Measurements from ENCODE around the gene PTPN14. TPM values are rescaled to one million over a fixed set of nuclear protein-coding genes. Genes with fewer than 3 reads are reported as not detected.

Gene PTPN14
- total RNA-seq, 1 experiment from 2014 or later = 209 TPM

- no peak for ATAC-seq
- peaks cover 50% of the 10 kb centered on the region for H3K36me3 ChIP-seq (ENCODE audit: control insufficient read depth, insufficient read depth, low read length)
- intact Hi-C loops (cut with micrococcal nuclease; ENCODE audit: unreplicated experiment) (no loop called here), in situ Hi-C loops (cut with HindIII; ENCODE audit: low pct_unique_long_range_greater_than_20kb, low sequenced_read_pairs) (no loop called here)
- POLR2A ChIA-PET = no interaction called here
- no peak for DNase-seq (ENCODE audit: low read depth, low spot score)
- TF ChIP-seq CTCF (IDR thresholded peaks at IDR 0.05) (no peak), SIN3A (IDR thresholded peaks at IDR 0.05; ENCODE audit: borderline replicate concordance, insufficient read depth, low read depth, low read length) (no peak), TCF7L2 (IDR thresholded peaks at IDR 0.05; ENCODE audit: low read depth, low read length) (no peak), POLR2AphosphoS5 (IDR thresholded peaks at IDR 0.05; ENCODE audit: low read depth, low read length) (no peak), REST (IDR thresholded peaks at IDR 0.05; ENCODE audit: insufficient read depth in 1 of 2, low read depth in 2 of 2, low read length in 1 of 2) (no peak)
- CTCF ChIA-PET = no interaction called here
- H3K9me3 ChIP-seq (ENCODE audit: control insufficient read depth, insufficient read depth, low read depth, low read length) = no peaks in the 10 kb centered on the region
- H3K27me3 ChIP-seq (ENCODE audit: control insufficient read depth, insufficient read depth, low read length) = no peaks in the 10 kb centered on the region
- H3K4me1 ChIP-seq (ENCODE audit: control insufficient read depth, insufficient read depth, low read length) = no peaks in the 10 kb centered on the region
- no peak overlapping the region for H3K27ac ChIP-seq (ENCODE audit: low read length)
- no TSS peak for BruUV-seq (replicated peaks)
- H3K4me3 ChIP-seq (ENCODE audit: low read depth in 2 of 2, low read length in 2 of 2) = no peak overlapping the region
Measured at GRCh38 chr1:214369364-214369763, 182.0 kb downstream of the PTPN14 start.

- no peak for ATAC-seq
Measured at GRCh38 chr1:214367841-214368240, 183.6 kb downstream of the PTPN14 start.

More at GRCh38 chr1:214367841-214368240, 183.6 kb downstream of the PTPN14 start:
- intact Hi-C loops (cut with micrococcal nuclease; ENCODE audit: unreplicated experiment) = no loop called here
- Histone ChIP-seq H3K27me3 (ENCODE audit: control insufficient read depth, insufficient read depth, low read length) (no peaks in the 10 kb centered on the region), H3K4me1 (ENCODE audit: control insufficient read depth, insufficient read depth, low read length) (no peaks in the 10 kb centered on the region), H3K36me3 (ENCODE audit: control insufficient read depth, insufficient read depth, low read length) (peaks cover 46% of the 10 kb centered on the region), H3K4me3 (ENCODE audit: low read depth in 2 of 2, low read length in 2 of 2) (no peak overlapping the region), H3K9me3 (ENCODE audit: control insufficient read depth, insufficient read depth, low read depth, low read length) (no peaks in the 10 kb centered on the region), H3K27ac (ENCODE audit: low read length) (no peak overlapping the region)
- DNase-seq (ENCODE audit: low read depth, low spot score) = no peak
- in situ Hi-C loops (cut with HindIII; ENCODE audit: low pct_unique_long_range_greater_than_20kb, low sequenced_read_pairs) = no loop called here
- no TSS peak for BruUV-seq (replicated peaks)
- TF ChIP-seq REST (IDR thresholded peaks at IDR 0.05; ENCODE audit: insufficient read depth in 1 of 2, low read depth in 2 of 2, low read length in 1 of 2) (no peak), TCF7L2 (IDR thresholded peaks at IDR 0.05; ENCODE audit: low read depth, low read length) (no peak), POLR2AphosphoS5 (IDR thresholded peaks at IDR 0.05; ENCODE audit: low read depth, low read length) (no peak), SIN3A (IDR thresholded peaks at IDR 0.05; ENCODE audit: borderline replicate concordance, insufficient read depth, low read depth, low read length) (no peak), CTCF (IDR thresholded peaks at IDR 0.05) (no peak)
- CTCF ChIA-PET = no interaction called here
- POLR2A ChIA-PET = no interaction called here

Data from Panc1 (cell line).